RWPE2 (cell line): ENCODE measurements around the gene HMGN4.

Experiments
- ATAC-seq: fragments of 200-7000 bp; cut with Tn5 transposase; 3 replicates; pipeline ENCODE4 v1.9.1; 2021; ENCODE audit warnings: low read depth
- DNase-seq: peaks from one replicate; pipeline ENCODE4 v3.0.0-alpha.2; 2020; ENCODE audit warnings: low spot score
- H3K27ac ChIP-seq: fragments of 450-650 bp; 2 replicates; pipeline ENCODE4 v1.5.1; 2017; ENCODE audit warnings: mild to moderate bottlenecking; ENCODE audit not compliant: poor library complexity, severe bottlenecking
- H3K27me3 ChIP-seq: fragments of 250-450 bp; sonication (Bioruptor Pico); 2 replicates; pipeline ENCODE4 v1.5.1; 2021; ENCODE audit warnings: mild to moderate bottlenecking, moderate library complexity; ENCODE audit not compliant: insufficient read depth, poor library complexity, severe bottlenecking
- H3K36me3 ChIP-seq: fragments of 250-450 bp; sonication (Bioruptor Pico); 2 replicates; pipeline ENCODE4 v1.5.1; 2020; ENCODE audit warnings: low read depth, mild to moderate bottlenecking, moderate library complexity
- H3K4me1 ChIP-seq: fragments of 250-450 bp; sonication (Bioruptor Pico); 2 replicates; pipeline ENCODE4 v1.5.1; 2021; ENCODE audit warnings: mild to moderate bottlenecking, moderate library complexity; ENCODE audit not compliant: insufficient read depth, poor library complexity, severe bottlenecking
- H3K4me3 ChIP-seq: fragments of 250-450 bp; sonication (Bioruptor Pico); 2 replicates; pipeline ENCODE4 v1.5.1; 2021; ENCODE audit warnings: mild to moderate bottlenecking, moderate library complexity; ENCODE audit not compliant: severe bottlenecking
- H3K9me3 ChIP-seq: fragments of 250-450 bp; sonication (Bioruptor Pico); 2 replicates; pipeline ENCODE4 v1.5.1; 2021; ENCODE audit warnings: mild to moderate bottlenecking, moderate library complexity; ENCODE audit not compliant: severe bottlenecking
- TF ChIP-seq, protein P1 (sequence below): fragments of 450-650 bp; IDR thresholded peaks from one replicate; pipeline ENCODE4 v1.5.1; 2017; ENCODE audit warnings: mild to moderate bottlenecking, moderate library complexity; ENCODE audit not compliant: poor library complexity, severe bottlenecking

Gene HMGN4

DNA sequence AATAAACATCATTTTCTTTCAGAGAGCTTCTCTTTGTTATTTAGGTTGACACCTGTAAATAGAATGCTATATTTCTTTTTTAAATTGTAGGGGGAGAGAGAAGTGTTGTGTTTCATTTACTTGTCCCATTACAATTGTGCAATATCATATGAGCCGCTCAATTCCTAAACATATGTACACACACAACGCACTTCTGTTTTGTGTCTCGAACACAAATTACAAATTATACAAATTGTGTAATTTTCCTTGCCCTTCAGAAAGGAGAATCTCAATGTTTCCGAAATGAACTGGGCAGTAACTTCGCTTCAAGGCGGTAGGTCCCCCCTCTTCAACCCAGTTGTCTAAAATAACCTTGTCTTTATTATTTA lies 55.9 kb downstream of the HMGN4 start:
- TF ChIP-seq, protein P1, sequence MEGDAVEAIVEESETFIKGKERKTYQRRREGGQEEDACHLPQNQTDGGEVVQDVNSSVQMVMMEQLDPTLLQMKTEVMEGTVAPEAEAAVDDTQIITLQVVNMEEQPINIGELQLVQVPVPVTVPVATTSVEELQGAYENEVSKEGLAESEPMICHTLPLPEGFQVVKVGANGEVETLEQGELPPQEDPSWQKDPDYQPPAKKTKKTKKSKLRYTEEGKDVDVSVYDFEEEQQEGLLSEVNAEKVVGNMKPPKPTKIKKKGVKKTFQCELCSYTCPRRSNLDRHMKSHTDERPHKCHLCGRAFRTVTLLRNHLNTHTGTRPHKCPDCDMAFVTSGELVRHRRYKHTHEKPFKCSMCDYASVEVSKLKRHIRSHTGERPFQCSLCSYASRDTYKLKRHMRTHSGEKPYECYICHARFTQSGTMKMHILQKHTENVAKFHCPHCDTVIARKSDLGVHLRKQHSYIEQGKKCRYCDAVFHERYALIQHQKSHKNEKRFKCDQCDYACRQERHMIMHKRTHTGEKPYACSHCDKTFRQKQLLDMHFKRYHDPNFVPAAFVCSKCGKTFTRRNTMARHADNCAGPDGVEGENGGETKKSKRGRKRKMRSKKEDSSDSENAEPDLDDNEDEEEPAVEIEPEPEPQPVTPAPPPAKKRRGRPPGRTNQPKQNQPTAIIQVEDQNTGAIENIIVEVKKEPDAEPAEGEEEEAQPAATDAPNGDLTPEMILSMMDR: no peak
- H3K9me3 ChIP-seq: no peaks in the 10 kb centered on the region
- ATAC-seq (no peak), DNase-seq (no peak)
- H3K4me1 ChIP-seq: no peaks in the 10 kb centered on the region
- H3K4me3 ChIP-seq: no peak overlapping the region
- H3K27ac ChIP-seq: no peak overlapping the region
- no peaks in the 10 kb centered on the region for H3K27me3 ChIP-seq
- peaks cover 12% of the 10 kb centered on the region for H3K36me3 ChIP-seq

DNA sequence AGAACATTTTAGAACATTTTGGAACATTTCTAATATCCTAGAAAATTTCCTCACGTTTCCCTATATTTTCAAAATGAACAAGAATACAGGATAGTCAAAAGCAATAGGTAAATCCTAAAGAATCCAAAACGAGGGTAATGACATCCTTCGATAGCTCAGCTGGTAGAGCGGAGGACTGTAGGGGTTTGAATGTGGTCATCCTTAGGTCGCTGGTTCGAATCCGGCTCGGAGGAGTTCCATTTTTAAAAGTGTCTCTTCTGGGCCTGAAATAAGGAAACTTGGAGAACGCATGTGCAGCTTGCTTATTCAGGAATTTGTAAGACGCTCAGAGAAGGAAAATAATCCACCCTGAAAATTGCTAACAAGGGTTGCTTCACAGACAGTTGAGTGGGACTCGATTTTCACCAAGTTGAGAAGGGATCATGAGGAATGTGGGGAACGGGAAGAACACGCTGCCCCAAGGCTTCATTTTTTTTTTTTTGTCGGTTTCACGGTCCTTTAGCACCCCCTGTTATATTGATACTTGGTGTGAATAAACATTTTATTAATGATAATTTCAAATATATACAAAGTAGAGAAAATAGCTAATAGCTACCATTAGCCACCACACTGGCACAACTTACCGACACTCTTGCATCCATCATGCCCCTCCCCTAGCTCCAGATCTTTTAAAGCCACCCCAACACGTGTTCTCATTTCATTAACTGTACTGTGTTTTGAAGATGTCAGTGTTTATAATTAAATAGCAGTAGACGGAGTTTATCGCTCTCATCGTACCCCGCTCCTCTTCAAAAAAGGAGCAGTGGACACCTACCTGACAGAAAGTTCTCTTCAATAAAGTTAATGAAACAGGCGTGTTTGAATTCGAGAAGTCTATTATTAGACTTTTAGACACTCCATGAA lies 56.8 kb downstream of the HMGN4 start:
- peak overlapping the region; percentile 74 for H3K27ac ChIP-seq
- ATAC-seq (peak; percentile 33; the same call in 2 of the 3 replicates), DNase-seq (no peak)
- TF ChIP-seq, protein P1: no peak
- H3K27me3 ChIP-seq: no peaks in the 10 kb centered on the region
- H3K4me1 ChIP-seq: no peaks in the 10 kb centered on the region
- no peaks in the 10 kb centered on the region for H3K9me3 ChIP-seq
- H3K4me3 ChIP-seq: peak overlapping the region; percentile 87
- peaks cover 15% of the 10 kb centered on the region for H3K36me3 ChIP-seq

DNA sequence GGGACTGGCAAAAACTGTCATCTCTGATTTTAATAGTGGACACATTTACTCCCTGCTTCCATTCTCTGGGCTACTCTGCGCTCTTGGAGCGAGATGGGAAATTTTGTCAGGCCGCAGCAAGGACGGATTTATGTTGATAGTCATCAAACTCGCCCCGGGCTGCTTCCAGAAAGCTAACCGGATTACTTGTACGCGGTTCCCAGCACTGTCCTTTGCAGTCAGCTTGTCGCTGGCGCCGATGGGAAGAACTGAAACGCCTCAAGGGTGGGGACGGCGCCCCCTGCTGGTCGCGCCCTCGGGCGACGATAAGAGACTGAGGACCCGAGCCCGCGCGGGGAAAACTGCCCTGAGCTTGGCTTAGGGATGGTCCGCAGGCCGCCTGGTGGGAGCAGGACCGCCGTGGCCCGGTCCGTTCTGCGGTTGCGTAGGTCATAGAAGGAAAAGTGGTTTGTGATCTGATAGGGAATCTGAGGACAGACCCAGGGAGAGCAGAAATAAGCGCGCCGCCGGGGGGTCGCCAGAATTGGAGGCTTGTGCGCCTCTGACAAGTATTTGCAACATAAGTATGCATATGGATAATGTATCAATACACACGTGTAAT lies 57.6 kb downstream of the HMGN4 start:
- peak overlapping the region; percentile 87 for H3K4me3 ChIP-seq
- peak overlapping the region; percentile 74 for H3K27ac ChIP-seq
- H3K4me1 ChIP-seq: no peaks in the 10 kb centered on the region
- DNase-seq: peak; percentile 88
- H3K9me3 ChIP-seq: no peaks in the 10 kb centered on the region
- ATAC-seq: peak; percentile 65
- peaks cover 15% of the 10 kb centered on the region for H3K36me3 ChIP-seq
- no peaks in the 10 kb centered on the region for H3K27me3 ChIP-seq
- TF ChIP-seq, protein P1: peak; percentile 96
